Ovary (tissue), 9 donors: Measurements from ENCODE around the gene VPS52. TPM values are rescaled to one million over a fixed set of nuclear protein-coding genes. Genes with fewer than 3 reads are reported as not detected.

Experiments used
- DNase-seq, 5 donors: peaks; one replicate each; pipeline ENCODE4 v3.0.0-alpha.2; 2019 to 2020
- H3K27ac ChIP-seq, 2 donors: fragments of 200-600 bp; one replicate each; pipeline versions ENCODE4 v1.5.1 to v1.8.0; 2019 to 2022
- H3K27me3 ChIP-seq: fragments of 200-600 bp; one replicate; pipeline ENCODE4 v1.8.0; 2022
- H3K36me3 ChIP-seq: fragments of 200-600 bp; sonication (generic); one replicate; pipeline ENCODE4 v1.5.1; 2019
- H3K4me1 ChIP-seq: one replicate; pipeline ENCODE4 v1.8.1; 2013; ENCODE audit warnings: mild to moderate bottlenecking, moderate library complexity; ENCODE audit not compliant: insufficient read depth
- H3K4me3 ChIP-seq: fragments of 200-600 bp; sonication (generic); one replicate; pipeline ENCODE4 v1.5.1; 2017
- H3K9me3 ChIP-seq, 2 donors: fragments of 200-600 bp in 1 of 2; sonication (generic) in 1 of 2; one replicate each; pipeline versions ENCODE4 v1.5.1 to v1.8.1; 2013 to 2019; ENCODE audit warnings: mild to moderate bottlenecking in 1 of 2, moderate library complexity in 1 of 2
- EP300 ChIP-seq: sonication (generic); formaldehyde crosslinking; IDR thresholded peaks from one replicate; pipeline ENCODE4 v1.6.1; 2017; ENCODE audit warnings: antibody characterized with exemption
- POLR2A ChIP-seq: fragments of 450-650 bp; IDR thresholded peaks from one replicate; pipeline ENCODE4 v1.6.1; 2017; ENCODE audit warnings: antibody characterized with exemption, mild to moderate bottlenecking, moderate library complexity
- WGBS, 3 donors: extraction: QIAGEN DNeasy Blood & Tissue Kit in 1 of 3; methylation state at CpG; one replicate each; pipeline versions ENCODE4 v1.1.5 to v1.1.7; 2013 to 2017; 5-methylcytosine and 5-hydroxymethylcytosine counted together
- intact Hi-C, 4 donors: fragments of 100-400 bp; cut with DNase I; formaldehyde crosslinking; loops; one replicate each; pipeline versions ENCODE4 v1.11.0 to v1.15.1; 2022 to 2023
- polyA plus RNA-seq, 2 donors: library from polyadenylated mRNA; stranded (reverse); fragments of 200-250 nt in 1 of 2; fragments of 350-450 nt in 1 of 2; fragmentation: Illumina TruSeq in 1 of 2; extraction: RNeasy Lipid Tissue Mini Kit (QIAGEN cat#74804) in 1 of 2; gene quantifications; one replicate each; pipeline ENCODE4 v1.2.3, GENCODE V29; 2013 to 2014
- total RNA-seq, 7 donors: library from RNA; depleted of rRNA in 2 of 7; stranded (reverse); fragments of >200 nt in 2 of 7; fragmentation: NEBNext Ultra II Directional in 3 of 7; extraction: Animal tissue kit (Norgen Biotek cat#: 25700) in 3 of 7; gene quantifications; one replicate each; pipeline versions ENCODE4 v1.1.0 to v1.2.4, GENCODE V29; 2016 to 2023
- TF ChIP-seq, protein P1 (sequence below), 3 donors: fragments of 450-650 bp in 2 of 3; fragments of 200-600 bp in 1 of 3; IDR thresholded peaks; one replicate each; pipeline versions ENCODE4 v1.5.1 to v1.8.0; 2016 to 2022; ENCODE audit warnings: antibody characterized with exemption in 3 of 3, mild to moderate bottlenecking in 1 of 3
- donor health status: DM: no; HTN: no; CAD: no; lungs with moderate emphysema.
- donor health status: DM: no; HTN: no; CAD: no.
- donor health status: Bipolar disorder and iron deficiency.
- donor health status: DM: yes; HTN: yes; CAD: no.
- donor health status: DM: no; HTN: no; CAD: no.
- donor health status: DM: yes; HTN: yes; CAD: no.

Gene VPS52
- total and polyA plus RNA-seq, 9 donors, result 24.0 to 56.7 (median 45.2) TPM

DNA sequence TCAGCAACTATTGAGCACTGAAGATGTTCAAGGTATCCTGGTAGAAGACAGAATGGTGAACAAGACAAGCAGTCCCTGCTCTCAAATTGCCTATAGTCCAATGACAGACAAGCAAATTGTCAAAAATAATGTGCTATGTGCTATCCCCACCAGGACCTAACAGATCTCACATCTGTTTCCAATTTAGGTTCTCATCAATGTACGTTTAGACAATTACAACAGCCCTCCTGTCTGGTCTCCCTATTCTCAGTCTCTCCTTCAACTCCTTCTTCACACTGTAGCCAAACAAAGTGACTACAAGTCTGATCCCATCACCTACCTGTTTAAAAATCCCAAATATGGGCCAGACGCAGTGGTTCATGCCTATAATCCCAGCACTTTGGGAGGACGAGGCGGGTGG is 34.7 kb upstream of the VPS52 start:
- no peak overlapping the region for H3K27ac ChIP-seq
- H3K27me3 ChIP-seq, result no peaks in the 10 kb centered on the region
- no peak for DNase-seq
- H3K4me1 ChIP-seq, result no peaks in the 10 kb centered on the region
- H3K9me3 ChIP-seq, result no peaks in the 10 kb centered on the region
- no peak overlapping the region for H3K4me3 ChIP-seq
- WGBS, 3 donors, result 76 to 84% (median 78%) methylated on average over 4 of the region's 4 CpGs
- H3K36me3 ChIP-seq, result no peaks in the 10 kb centered on the region
- intact Hi-C loops, result no loop called here
- TF ChIP-seq EP300, result no peak
- TF ChIP-seq POLR2A, result no peak
- TF ChIP-seq, protein P1, sequence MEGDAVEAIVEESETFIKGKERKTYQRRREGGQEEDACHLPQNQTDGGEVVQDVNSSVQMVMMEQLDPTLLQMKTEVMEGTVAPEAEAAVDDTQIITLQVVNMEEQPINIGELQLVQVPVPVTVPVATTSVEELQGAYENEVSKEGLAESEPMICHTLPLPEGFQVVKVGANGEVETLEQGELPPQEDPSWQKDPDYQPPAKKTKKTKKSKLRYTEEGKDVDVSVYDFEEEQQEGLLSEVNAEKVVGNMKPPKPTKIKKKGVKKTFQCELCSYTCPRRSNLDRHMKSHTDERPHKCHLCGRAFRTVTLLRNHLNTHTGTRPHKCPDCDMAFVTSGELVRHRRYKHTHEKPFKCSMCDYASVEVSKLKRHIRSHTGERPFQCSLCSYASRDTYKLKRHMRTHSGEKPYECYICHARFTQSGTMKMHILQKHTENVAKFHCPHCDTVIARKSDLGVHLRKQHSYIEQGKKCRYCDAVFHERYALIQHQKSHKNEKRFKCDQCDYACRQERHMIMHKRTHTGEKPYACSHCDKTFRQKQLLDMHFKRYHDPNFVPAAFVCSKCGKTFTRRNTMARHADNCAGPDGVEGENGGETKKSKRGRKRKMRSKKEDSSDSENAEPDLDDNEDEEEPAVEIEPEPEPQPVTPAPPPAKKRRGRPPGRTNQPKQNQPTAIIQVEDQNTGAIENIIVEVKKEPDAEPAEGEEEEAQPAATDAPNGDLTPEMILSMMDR (IDR thresholded peaks at IDR 0.05), result no peak

- Histone ChIP-seq H3K4me3 (no peak overlapping the region), H3K9me3 (no peaks in the 10 kb centered on the region), H3K36me3 (no peaks in the 10 kb centered on the region), H3K27ac (no peak overlapping the region), H3K4me1 (peaks cover 1% of the 10 kb centered on the region), H3K27me3 (no peaks in the 10 kb centered on the region)
- 79 to 86% (median 85%) methylated on average over 8 of the region's 8 CpGs for WGBS, 3 donors
- no peak for DNase-seq
- no peak for TF ChIP-seq EP300
- TF ChIP-seq POLR2A, result no peak
- TF ChIP-seq, protein P1 (IDR thresholded peaks at IDR 0.05), result no peak
- intact Hi-C loops, result no loop called here
Measured at GRCh38 chr6:33305052-33305451, 33.4 kb upstream of the VPS52 start.

- Histone ChIP-seq H3K4me3 (no peak overlapping the region), H3K36me3 (no peaks in the 10 kb centered on the region), H3K4me1 (peaks cover 3% of the 10 kb centered on the region), H3K9me3 (no peaks in the 10 kb centered on the region), H3K27ac (no peak overlapping the region), H3K27me3 (no peaks in the 10 kb centered on the region)
- TF ChIP-seq EP300, result no peak
- TF ChIP-seq POLR2A, result no peak
- TF ChIP-seq, protein P1 (IDR thresholded peaks at IDR 0.05), result no peak
- DNase-seq, result no peak
- WGBS, 3 donors, result 85 to 86% (median 85%) methylated on average over 16 of the region's 16 CpGs
- intact Hi-C loops, result loop anchor here in 1 of 4 donors (5.0 kb wide), 1 partner anchor 113 kb away; the partner anchor contains the start of gene CUTA
Measured at GRCh38 chr6:33304216-33304615, 32.5 kb upstream of the VPS52 start.

DNA sequence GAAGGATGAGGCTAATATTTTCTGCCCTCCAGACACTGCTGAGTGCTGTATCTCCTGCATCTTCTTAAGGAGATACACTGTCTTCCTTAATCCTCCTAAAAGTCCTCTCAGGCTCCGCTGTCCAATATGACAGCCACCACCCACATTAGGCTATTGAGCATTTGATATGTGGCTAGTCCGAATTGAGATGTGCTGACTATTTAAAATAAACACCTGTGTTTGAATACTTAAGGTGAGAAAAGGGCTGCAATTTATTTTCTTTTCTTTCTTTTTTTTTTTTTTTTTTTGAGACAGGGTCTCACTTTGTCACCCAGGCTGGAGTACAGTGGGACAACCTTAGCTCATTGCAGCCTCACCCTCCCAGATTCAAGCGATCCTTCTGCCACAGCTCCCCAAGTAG is 30.2 kb upstream of the VPS52 start:
- Histone ChIP-seq H3K36me3 (no peaks in the 10 kb centered on the region), H3K9me3 (no peaks in the 10 kb centered on the region), H3K4me3 (no peak overlapping the region), H3K27me3 (no peaks in the 10 kb centered on the region), H3K4me1 (peaks cover 9% of the 10 kb centered on the region), H3K27ac (no peak overlapping the region)
- 81 to 93% (median 87%) methylated on average over 3 of the region's 3 CpGs for WGBS, 3 donors
- no peak for DNase-seq
- TF ChIP-seq EP300, result no peak
- TF ChIP-seq POLR2A, result no peak
- TF ChIP-seq, protein P1 (IDR thresholded peaks at IDR 0.05), result no peak
- intact Hi-C loops, result loop anchor here in 1 of 4 donors (5.0 kb wide), 1 partner anchor 115 kb away; the partner anchor contains the start of gene CUTA
